Glutamatergic neuron (in vitro differentiated cells): ENCODE results near the gene SVIL. TPM values are rescaled to one million over a fixed set of nuclear protein-coding genes. Genes with fewer than 3 reads are reported as not detected.
A peak's percentile ranks its signal among the peaks of the same experiment; 100 is the strongest.
"Not testable (repeated sequence)": the region's sequence is repeated elsewhere in the genome, so short reads cannot be mapped to it uniquely, and the experiment has no call there.

Source experiments
- DNase-seq: peaks from one replicate; pipeline ENCODE4 v3.0.0; 2022
- H3K27ac Mint-ChIP-seq: one replicate; pipeline ENCODE4 v1.8.0; 2020; ENCODE audit warnings: mild to moderate bottlenecking, mixed read lengths, inconsistent platforms; ENCODE audit not compliant: unreplicated experiment
- H3K27me3 Mint-ChIP-seq: one replicate; pipeline ENCODE4 v1.8.0; 2020; ENCODE audit warnings: mild to moderate bottlenecking, moderate library complexity, mixed read lengths, inconsistent platforms; ENCODE audit not compliant: unreplicated experiment
- H3K36me3 Mint-ChIP-seq: one replicate; pipeline ENCODE4 v1.8.0; 2020; ENCODE audit warnings: mild to moderate bottlenecking, mixed read lengths, inconsistent platforms; ENCODE audit not compliant: unreplicated experiment
- H3K4me1 Mint-ChIP-seq: one replicate; pipeline ENCODE4 v1.8.0; 2020; ENCODE audit warnings: mild to moderate bottlenecking, low read depth, mixed read lengths, inconsistent platforms; ENCODE audit not compliant: unreplicated experiment
- H3K4me3 Mint-ChIP-seq: one replicate; pipeline ENCODE4 v1.8.0; 2020; ENCODE audit warnings: mild to moderate bottlenecking, mixed read lengths, inconsistent platforms; ENCODE audit not compliant: unreplicated experiment
- H3K9me3 Mint-ChIP-seq: one replicate; pipeline ENCODE4 v1.8.0; 2020; ENCODE audit warnings: mild to moderate bottlenecking, moderate library complexity, mixed read lengths, inconsistent platforms; ENCODE audit not compliant: unreplicated experiment
- CTCF ChIP-seq: fragments of 200-600 bp; sonication (generic); IDR thresholded peaks from one replicate; pipeline ENCODE4 v1.5.0; 2021; ENCODE audit not compliant: partially characterized antibody, unreplicated experiment
- total RNA-seq: library from RNA; stranded (reverse); fragmentation: NEBNext Ultra II Directional; extraction: Animal tissue kit (Norgen Biotek cat#: 25700); gene quantifications from one replicate; pipeline ENCODE4 v1.2.1, GENCODE V29; 2021; ENCODE audit not compliant: unreplicated experiment

Gene SVIL
- total RNA-seq, 1 donor from 2014 or later = 117 TPM

GRCh38 chr10:29630205-29631048 is 4.3 kb downstream of the SVIL start:
- Mint-ChIP-seq H3K27ac (peak overlapping the region; percentile 70), H3K9me3 (peaks cover 9% of the 10 kb centered on the region), H3K27me3 (peaks cover 3% of the 10 kb centered on the region), H3K4me3 (no peak overlapping the region), H3K36me3 (no peaks in the 10 kb centered on the region), H3K4me1 (peaks cover 41% of the 10 kb centered on the region)
- no peak for DNase-seq
- TF ChIP-seq CTCF = no peak

- Mint-ChIP-seq H3K4me1 (peaks cover 28% of the 10 kb centered on the region), H3K27me3 (peaks cover 5% of the 10 kb centered on the region), H3K9me3 (peaks cover 9% of the 10 kb centered on the region), H3K36me3 (no peaks in the 10 kb centered on the region), H3K4me3 (no peak overlapping the region), H3K27ac (peak overlapping the region; percentile 20)
- no peak for TF ChIP-seq CTCF
- no peak for DNase-seq
Measured at GRCh38 chr10:29628912-29629526, 5.8 kb downstream of the SVIL start.

GRCh38 chr10:29628311-29628710 is 6.5 kb downstream of the SVIL start:
- no peak overlapping the region for H3K27ac Mint-ChIP-seq
- no peak for DNase-seq
- no peaks in the 10 kb centered on the region for H3K36me3 Mint-ChIP-seq
- peaks cover 6% of the 10 kb centered on the region for H3K27me3 Mint-ChIP-seq
- peaks cover 9% of the 10 kb centered on the region for H3K9me3 Mint-ChIP-seq
- no peak overlapping the region for H3K4me3 Mint-ChIP-seq
- no peak for TF ChIP-seq CTCF
- peaks cover 23% of the 10 kb centered on the region for H3K4me1 Mint-ChIP-seq

- Mint-ChIP-seq H3K4me1 (peaks cover 28% of the 10 kb centered on the region), H3K4me3 (no peak overlapping the region), H3K36me3 (no peaks in the 10 kb centered on the region), H3K9me3 (peaks cover 9% of the 10 kb centered on the region), H3K27ac (no peak overlapping the region), H3K27me3 (peaks cover 6% of the 10 kb centered on the region)
- DNase-seq = no peak
- TF ChIP-seq CTCF = no peak
Measured at GRCh38 chr10:29627201-29628132, 7.3 kb downstream of the SVIL start.

GRCh38 chr10:29624357-29624756 is 10.4 kb downstream of the SVIL start:
- H3K4me1 Mint-ChIP-seq = peaks cover 40% of the 10 kb centered on the region
- not testable (repeated sequence) for H3K27ac Mint-ChIP-seq

More at GRCh38 chr10:29624357-29624756, 10.4 kb downstream of the SVIL start:
- not testable (repeated sequence) for H3K36me3 Mint-ChIP-seq, H3K27me3 Mint-ChIP-seq, DNase-seq, H3K4me3 Mint-ChIP-seq
- H3K9me3 Mint-ChIP-seq = peaks cover 17% of the 10 kb centered on the region
